ENCODE results near the gene SMIM14.

The SMIM14 gene

GRCh38 chr4:39642885-39643552 lies 4.4 kb upstream of the SMIM14 start:
- Histone ChIP-seq H3K9me3 (ENCODE audit: low read length) (no peaks in the 10 kb centered on the region), H3K36me3 (ENCODE audit: insufficient read depth, low read length) (no peaks in the 10 kb centered on the region), H3K4me3 (ENCODE audit: low read depth in 1 of 2, low read length in 2 of 2) (no peak overlapping the region), H3K9ac (ENCODE audit: low read length) (no peak overlapping the region), H3K27me3 (ENCODE audit: control insufficient read depth in 1 of 2, insufficient read depth in 2 of 2, low read length in 2 of 2) (no peaks in the 10 kb centered on the region), H3K4me1 (ENCODE audit: insufficient read depth, low read length) (peaks cover 4% of the 10 kb centered on the region), H3K27ac (ENCODE audit: low read depth, low read length) (no peak overlapping the region)

- Histone ChIP-seq H3K4me3 (ENCODE audit: low read depth in 1 of 2, low read length in 2 of 2) (no peak overlapping the region), H3K9ac (ENCODE audit: low read length) (no peak overlapping the region), H3K4me1 (ENCODE audit: insufficient read depth, low read length) (peaks cover 4% of the 10 kb centered on the region), H3K27me3 (ENCODE audit: control insufficient read depth in 1 of 2, insufficient read depth in 2 of 2, low read length in 2 of 2) (no peaks in the 10 kb centered on the region), H3K36me3 (ENCODE audit: insufficient read depth, low read length) (no peaks in the 10 kb centered on the region), H3K27ac (ENCODE audit: low read depth, low read length) (no peak overlapping the region), H3K9me3 (ENCODE audit: low read length) (no peaks in the 10 kb centered on the region)
Measured at GRCh38 chr4:39641451-39641850, 2.8 kb upstream of the SMIM14 start.

DNA sequence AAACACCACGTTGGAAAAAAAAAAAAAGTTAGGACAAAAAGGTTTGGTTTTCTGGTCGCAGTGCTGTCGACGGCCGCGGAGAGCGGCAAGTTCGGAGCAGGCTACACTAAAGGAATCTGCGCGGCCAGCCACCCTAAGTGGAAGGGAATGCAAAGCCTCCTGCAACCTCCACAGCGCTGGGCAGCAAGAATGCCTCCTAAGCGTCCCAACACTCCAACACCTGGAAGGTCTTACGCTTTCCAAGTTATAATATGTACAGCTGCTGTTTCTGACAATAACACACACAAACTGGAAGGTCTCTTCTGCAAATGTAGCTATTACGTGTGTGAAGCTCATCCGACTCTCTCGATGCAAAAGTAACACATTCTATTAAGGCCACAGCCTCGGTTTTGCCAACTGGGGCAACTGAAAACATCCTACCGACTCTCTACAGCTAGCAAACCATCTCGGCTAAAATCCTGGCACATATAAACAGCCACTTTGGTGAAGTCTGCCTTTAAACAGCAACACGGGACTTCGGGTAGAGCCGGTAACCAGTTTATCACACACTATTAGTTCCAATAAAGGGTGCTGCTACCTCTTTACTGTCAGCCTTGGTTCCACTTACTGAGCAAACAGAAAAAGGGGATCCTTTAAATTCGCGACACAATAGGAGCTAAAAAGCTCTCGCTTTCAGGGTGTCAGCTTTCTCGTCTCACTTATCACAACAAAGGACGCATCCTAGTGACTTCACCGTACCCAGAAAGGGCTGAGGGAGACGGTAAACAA lies 895 bp downstream of the SMIM14 start:
- Histone ChIP-seq H3K4me1 (ENCODE audit: insufficient read depth, low read length) (peaks cover 4% of the 10 kb centered on the region), H3K4me3 (ENCODE audit: low read depth in 1 of 2, low read length in 2 of 2) (peak overlapping the region; percentile 69 to 100), H3K9ac (ENCODE audit: low read length) (peak overlapping the region; percentile 99), H3K9me3 (ENCODE audit: low read length) (no peaks in the 10 kb centered on the region), H3K36me3 (ENCODE audit: insufficient read depth, low read length) (no peaks in the 10 kb centered on the region), H3K27me3 (ENCODE audit: control insufficient read depth in 1 of 2, insufficient read depth in 2 of 2, low read length in 2 of 2) (no peaks in the 10 kb centered on the region), H3K27ac (ENCODE audit: low read depth, low read length) (peak overlapping the region; percentile 87)

DNA sequence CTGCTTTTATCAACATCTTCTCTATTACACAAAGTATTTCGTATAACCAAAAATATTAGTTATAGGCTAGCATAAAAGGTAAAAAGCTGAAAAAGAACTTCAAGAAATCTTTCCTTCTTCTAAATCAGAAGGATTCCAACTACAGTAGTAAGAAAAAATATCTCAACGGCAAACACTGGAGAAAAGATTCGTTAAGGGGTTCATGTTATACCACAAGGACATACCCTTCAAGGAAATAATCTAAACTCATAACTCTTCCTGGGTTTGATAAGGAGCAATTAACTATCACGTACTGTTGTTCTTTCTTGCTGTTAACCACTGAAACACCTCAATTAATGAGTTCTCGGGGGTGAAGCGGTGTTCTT lies 1.5 kb downstream of the SMIM14 start:
- Histone ChIP-seq H3K27ac (ENCODE audit: low read depth, low read length) (peak overlapping the region; percentile 87), H3K9me3 (ENCODE audit: low read length) (no peaks in the 10 kb centered on the region), H3K4me1 (ENCODE audit: insufficient read depth, low read length) (peaks cover 4% of the 10 kb centered on the region), H3K9ac (ENCODE audit: low read length) (peak overlapping the region; percentile 99), H3K27me3 (ENCODE audit: control insufficient read depth in 1 of 2, insufficient read depth in 2 of 2, low read length in 2 of 2) (no peaks in the 10 kb centered on the region), H3K4me3 (ENCODE audit: low read depth in 1 of 2, low read length in 2 of 2) (peak overlapping the region; percentile 4 to 100), H3K36me3 (ENCODE audit: insufficient read depth, low read length) (no peaks in the 10 kb centered on the region)

DNA sequence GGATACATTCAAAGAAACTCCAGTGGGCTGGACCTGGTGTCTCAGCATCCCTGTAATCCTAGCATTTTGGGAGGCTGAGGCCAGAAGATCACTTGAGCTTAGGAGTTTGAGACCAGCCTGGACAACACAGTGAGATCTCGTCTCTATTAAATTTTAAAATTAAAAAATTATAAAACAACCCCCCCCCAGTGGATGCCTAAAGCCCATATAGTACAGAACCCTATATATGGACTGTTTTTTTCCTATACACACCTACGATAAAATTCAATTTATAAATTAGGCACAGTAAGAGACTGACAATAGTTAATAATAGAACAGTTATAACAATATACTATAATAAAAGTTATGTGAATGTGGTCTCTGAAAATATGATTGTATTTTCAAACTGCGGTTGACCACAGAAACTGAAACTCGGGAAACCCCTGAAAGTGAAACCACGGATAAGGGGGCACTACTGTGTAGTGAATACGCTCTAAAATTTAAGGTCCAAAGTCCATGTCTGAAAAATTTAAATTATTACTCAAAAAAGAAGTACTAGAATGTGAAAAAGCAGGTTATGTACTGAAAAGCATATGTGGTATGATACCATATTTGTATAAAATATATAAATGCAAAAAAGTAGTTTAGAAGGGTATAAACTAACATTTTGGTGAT lies 2.0 kb downstream of the SMIM14 start:
- H3K4me1 ChIP-seq (ENCODE audit: insufficient read depth, low read length): peaks cover 4% of the 10 kb centered on the region
- H3K27ac ChIP-seq (ENCODE audit: low read depth, low read length): peak overlapping the region; percentile 87
- peak overlapping the region; percentile 2 to 100 for H3K4me3 ChIP-seq (ENCODE audit: low read depth in 1 of 2, low read length in 2 of 2)
- H3K27me3 ChIP-seq (ENCODE audit: control insufficient read depth in 1 of 2, insufficient read depth in 2 of 2, low read length in 2 of 2): no peaks in the 10 kb centered on the region
- H3K36me3 ChIP-seq (ENCODE audit: insufficient read depth, low read length): no peaks in the 10 kb centered on the region
- peak overlapping the region; percentile 99 for H3K9ac ChIP-seq (ENCODE audit: low read length)
- no peaks in the 10 kb centered on the region for H3K9me3 ChIP-seq (ENCODE audit: low read length)

- H3K27ac ChIP-seq (ENCODE audit: low read depth, low read length): no peak overlapping the region
- H3K4me3 ChIP-seq (ENCODE audit: low read depth in 1 of 2, low read length in 2 of 2): no peak overlapping the region
- peaks cover 4% of the 10 kb centered on the region for H3K4me1 ChIP-seq (ENCODE audit: insufficient read depth, low read length)
- H3K27me3 ChIP-seq (ENCODE audit: control insufficient read depth in 1 of 2, insufficient read depth in 2 of 2, low read length in 2 of 2): no peaks in the 10 kb centered on the region
- no peaks in the 10 kb centered on the region for H3K36me3 ChIP-seq (ENCODE audit: insufficient read depth, low read length)
- H3K9me3 ChIP-seq (ENCODE audit: low read length): no peaks in the 10 kb centered on the region
- no peak overlapping the region for H3K9ac ChIP-seq (ENCODE audit: low read length)
Measured at GRCh38 chr4:39635023-39635422, 3.6 kb downstream of the SMIM14 start.

DNA sequence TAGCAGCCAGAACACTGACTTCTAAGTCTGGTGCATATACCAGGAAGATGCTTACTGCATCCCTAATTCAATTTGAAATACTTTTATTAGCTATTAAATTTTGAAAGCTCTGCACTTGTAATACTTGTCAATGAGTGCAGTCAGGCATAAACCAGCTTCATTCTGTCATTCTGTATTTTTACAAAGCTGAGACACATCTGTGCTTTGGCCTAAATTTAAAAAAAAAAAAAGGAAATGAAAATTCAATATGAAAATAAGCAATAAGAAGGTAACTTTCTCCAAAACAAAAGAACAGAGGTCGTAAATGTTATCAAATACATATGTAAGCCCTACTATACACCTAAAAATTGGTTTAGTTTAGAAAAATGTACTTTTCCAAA lies 7.0 kb downstream of the SMIM14 start:
- Histone ChIP-seq H3K9ac (ENCODE audit: low read length) (no peak overlapping the region), H3K9me3 (ENCODE audit: low read length) (no peaks in the 10 kb centered on the region), H3K36me3 (ENCODE audit: insufficient read depth, low read length) (no peaks in the 10 kb centered on the region), H3K4me1 (ENCODE audit: insufficient read depth, low read length) (no peaks in the 10 kb centered on the region), H3K27ac (ENCODE audit: low read depth, low read length) (no peak overlapping the region), H3K4me3 (ENCODE audit: low read depth in 1 of 2, low read length in 2 of 2) (no peak overlapping the region), H3K27me3 (ENCODE audit: control insufficient read depth in 1 of 2, insufficient read depth in 2 of 2, low read length in 2 of 2) (no peaks in the 10 kb centered on the region)

GRCh38 chr4:39627413-39627812 lies 11.3 kb downstream of the SMIM14 start:
- Histone ChIP-seq H3K4me1 (ENCODE audit: insufficient read depth, low read length) (no peaks in the 10 kb centered on the region), H3K9ac (ENCODE audit: low read length) (no peak overlapping the region), H3K36me3 (ENCODE audit: insufficient read depth, low read length) (no peaks in the 10 kb centered on the region), H3K4me3 (ENCODE audit: low read depth in 1 of 2, low read length in 2 of 2) (no peak overlapping the region), H3K27me3 (ENCODE audit: control insufficient read depth in 1 of 2, insufficient read depth in 2 of 2, low read length in 2 of 2) (no peaks in the 10 kb centered on the region), H3K27ac (ENCODE audit: low read depth, low read length) (no peak overlapping the region), H3K9me3 (ENCODE audit: low read length) (no peaks in the 10 kb centered on the region)

- H3K9ac ChIP-seq (ENCODE audit: low read length): no peak overlapping the region
- no peaks in the 10 kb centered on the region for H3K4me1 ChIP-seq (ENCODE audit: insufficient read depth, low read length)
- H3K4me3 ChIP-seq (ENCODE audit: low read depth in 1 of 2, low read length in 2 of 2): no peak overlapping the region
- H3K9me3 ChIP-seq (ENCODE audit: low read length): no peaks in the 10 kb centered on the region
- H3K36me3 ChIP-seq (ENCODE audit: insufficient read depth, low read length): no peaks in the 10 kb centered on the region
- no peaks in the 10 kb centered on the region for H3K27me3 ChIP-seq (ENCODE audit: control insufficient read depth in 1 of 2, insufficient read depth in 2 of 2, low read length in 2 of 2)
- H3K27ac ChIP-seq (ENCODE audit: low read depth, low read length): no peak overlapping the region
Measured at GRCh38 chr4:39626913-39627312, 11.8 kb downstream of the SMIM14 start.

DNA sequence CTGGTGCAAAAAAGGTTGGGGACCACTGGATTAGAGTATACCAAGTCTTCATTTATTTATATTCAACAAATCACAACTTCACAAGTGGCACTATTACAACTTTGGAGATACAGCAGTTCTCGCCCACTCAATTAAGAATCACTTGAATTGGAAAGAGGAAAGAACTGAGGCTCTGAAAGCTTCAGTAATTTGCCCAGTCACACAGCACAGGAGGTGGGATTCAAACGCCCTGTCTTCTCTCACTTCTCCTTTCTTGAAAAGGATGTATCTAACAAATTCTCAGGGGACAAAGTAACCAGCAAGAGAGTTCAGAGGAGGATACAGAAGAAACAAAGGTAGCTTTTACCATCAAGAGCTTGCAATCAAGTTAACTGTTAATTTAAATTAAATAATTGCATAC lies 12.4 kb downstream of the SMIM14 start:
- Histone ChIP-seq H3K36me3 (ENCODE audit: insufficient read depth, low read length) (no peaks in the 10 kb centered on the region), H3K4me3 (ENCODE audit: low read depth in 1 of 2, low read length in 2 of 2) (no peak overlapping the region), H3K27me3 (ENCODE audit: control insufficient read depth in 1 of 2, insufficient read depth in 2 of 2, low read length in 2 of 2) (no peaks in the 10 kb centered on the region), H3K9me3 (ENCODE audit: low read length) (no peaks in the 10 kb centered on the region), H3K27ac (ENCODE audit: low read depth, low read length) (no peak overlapping the region), H3K9ac (ENCODE audit: low read length) (no peak overlapping the region), H3K4me1 (ENCODE audit: insufficient read depth, low read length) (no peaks in the 10 kb centered on the region)

GRCh38 chr4:39621582-39621981 lies 17.1 kb downstream of the SMIM14 start:
- Histone ChIP-seq H3K9me3 (ENCODE audit: low read length) (no peaks in the 10 kb centered on the region), H3K27ac (ENCODE audit: low read depth, low read length) (no peak overlapping the region), H3K36me3 (ENCODE audit: insufficient read depth, low read length) (no peaks in the 10 kb centered on the region), H3K4me1 (ENCODE audit: insufficient read depth, low read length) (no peaks in the 10 kb centered on the region), H3K9ac (ENCODE audit: low read length) (no peak overlapping the region), H3K4me3 (ENCODE audit: low read depth in 1 of 2, low read length in 2 of 2) (no peak overlapping the region), H3K27me3 (ENCODE audit: control insufficient read depth in 1 of 2, insufficient read depth in 2 of 2, low read length in 2 of 2) (no peaks in the 10 kb centered on the region)

All from muscle layer of colon (tissue), 2 donors.